T-cell (primary cell): ENCODE results near the gene LYSMD3. TPM values are rescaled to one million over a fixed set of nuclear protein-coding genes. Genes with fewer than 3 reads are reported as not detected.

ENCODE experiments used
- total RNA-seq, 35 experiments: library from RNA in 6 of 35; stranded (reverse) in 6 of 35; fragments of 120-200 nt in 1 of 35; gene quantifications; one replicate each; pipeline versions ENCODE4 v1.2.1 to v1.2.4 and lab custom pipeline; 2013 to 2026

Gene LYSMD3
- total RNA-seq, 5 donors from 2014 or later (not counting 1 experiment from before 2014, with no cell fraction given): 18.4 to 28.9 (median 21.5) TPM

Other genes starting within 250 kb of the LYSMD3 start
- gene CETN3, start 119.8 kb downstream of the LYSMD3 start, total RNA-seq: 10 to 100 TPM in 3 of 5 donors, 1 to 10 TPM in 2; 6.9 to 17.6 (median 15.8) TPM
- gene MBLAC2, start 54.8 kb downstream of the LYSMD3 start, total RNA-seq: 10 to 100 TPM in 2 of 5 donors, 1 to 10 TPM in 3; 6.0 to 13.0 (median 9.8) TPM
- gene POLR3G, start 54.7 kb downstream of the LYSMD3 start, total RNA-seq: 1 to 10 TPM in 3 of 5 donors, under 1 TPM in 2; 0.84 to 2.3 (median 1.6) TPM
- 1 to 10 TPM in 3 of 5 donors, under 1 TPM in 1, not detected in 1; 0.68 to 1.6 (median 1.2) TPM for gene ADGRV1, start 29.2 kb upstream of the LYSMD3 start, total RNA-seq